Putamen (tissue), 1 donor: Measurements from ENCODE around the gene KRCC1.
A peak's percentile ranks its signal among the peaks of the same experiment; 100 is the strongest.
"Not testable (repeated sequence)": the region's sequence is repeated elsewhere in the genome, so short reads cannot be mapped to it uniquely, and the experiment has no call there.

ENCODE experiments used
- DNase-seq: peaks from one replicate; pipeline ENCODE4 v3.0.0-alpha.2; 2016; ENCODE audit warnings: low spot score

KRCC1 gene

DNA sequence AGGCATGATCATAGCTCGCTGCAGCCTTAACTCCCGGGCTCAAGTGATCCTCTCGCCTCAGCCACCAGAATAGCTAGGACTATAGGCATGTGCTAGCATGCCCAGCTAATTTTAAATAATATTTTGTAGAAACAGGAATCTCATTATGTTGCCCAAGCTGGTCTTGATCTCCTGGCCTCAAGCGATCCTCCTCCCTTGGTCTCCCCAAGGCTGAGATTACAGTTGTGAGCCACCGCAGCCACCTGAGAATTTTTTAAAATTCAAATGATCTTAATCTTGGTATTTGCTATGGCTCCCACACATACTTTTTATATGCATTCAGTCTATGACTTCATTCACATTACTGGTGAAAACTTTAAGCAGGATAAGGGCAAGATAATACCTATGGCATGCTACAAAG is 13.1 kb downstream of the KRCC1 start:
- no peak for DNase-seq

DNA sequence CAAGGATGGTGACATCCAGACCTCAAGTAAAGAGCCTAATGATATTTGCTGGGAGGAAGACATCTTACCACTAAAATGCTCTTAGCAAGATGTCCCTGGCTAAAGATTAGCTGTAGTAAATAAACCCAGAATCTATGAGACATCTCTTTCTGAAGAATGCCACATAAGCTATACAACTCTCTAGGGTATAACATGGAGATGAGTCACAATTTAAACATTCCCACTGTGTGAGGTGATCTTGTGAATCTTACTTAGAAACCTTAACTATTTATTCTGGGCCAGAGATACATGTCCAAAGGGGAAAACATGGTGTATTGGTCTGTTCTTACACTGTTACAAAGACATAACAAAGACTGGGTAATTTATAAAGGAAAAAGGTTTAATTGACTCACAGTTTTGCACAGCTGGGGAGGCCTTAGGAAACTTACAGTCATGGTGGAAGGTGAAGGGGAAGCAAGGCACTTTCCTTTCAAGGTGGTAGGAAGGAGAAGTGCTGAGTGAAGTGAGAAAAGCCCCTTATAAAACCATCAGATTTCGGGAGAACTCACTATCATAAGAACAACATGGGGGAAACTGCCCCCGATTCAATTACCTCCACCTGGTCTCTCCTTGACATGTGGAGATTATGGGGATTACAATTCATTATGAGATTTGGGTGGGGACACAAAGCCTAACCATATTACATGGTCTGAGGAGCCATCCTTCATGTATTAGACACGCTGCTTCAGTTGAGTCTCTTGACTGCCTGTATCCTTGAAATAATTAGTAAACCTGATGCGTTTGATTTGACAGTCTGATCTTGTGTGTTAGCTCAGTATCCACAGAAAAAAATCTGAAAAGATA is 17.1 kb downstream of the KRCC1 start:
- no peak for DNase-seq

DNA sequence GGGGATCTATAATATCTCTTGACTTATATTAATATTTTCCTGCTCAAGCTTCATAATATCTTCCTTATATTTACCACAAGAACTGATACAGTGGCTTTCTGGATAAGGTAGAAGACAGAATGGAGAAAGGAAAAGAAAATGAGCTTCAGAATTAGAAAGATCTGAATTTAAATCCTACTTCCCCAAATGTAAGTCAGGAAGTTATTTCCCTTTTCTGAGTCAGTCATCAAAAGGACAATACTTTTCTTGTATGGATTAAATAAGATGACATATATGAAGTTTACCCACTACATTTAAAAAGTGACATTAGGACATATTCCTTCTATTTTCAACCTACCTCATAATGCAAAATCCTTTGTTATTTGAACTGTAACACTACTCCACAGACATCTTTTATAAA is 19.0 kb downstream of the KRCC1 start:
- no peak for DNase-seq

DNA sequence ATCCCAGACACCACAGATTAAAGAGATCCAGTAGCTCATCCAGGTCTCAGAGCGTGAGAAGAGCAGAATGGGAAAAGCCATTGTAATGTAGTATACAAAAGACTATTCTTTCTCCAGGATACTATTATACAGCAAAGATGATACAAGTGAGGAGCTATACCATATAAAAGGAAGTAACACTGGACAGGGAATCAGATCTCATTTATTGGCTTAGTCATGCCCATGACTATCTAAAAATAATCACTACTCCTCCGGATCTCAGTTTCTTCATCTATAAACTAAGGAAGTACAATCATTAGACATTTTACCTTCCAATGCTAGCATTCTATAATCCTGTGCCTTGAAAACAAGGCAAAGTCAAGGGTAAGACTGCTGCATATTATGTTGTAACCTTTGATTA is 19.4 kb downstream of the KRCC1 start:
- DNase-seq: no peak

DNA sequence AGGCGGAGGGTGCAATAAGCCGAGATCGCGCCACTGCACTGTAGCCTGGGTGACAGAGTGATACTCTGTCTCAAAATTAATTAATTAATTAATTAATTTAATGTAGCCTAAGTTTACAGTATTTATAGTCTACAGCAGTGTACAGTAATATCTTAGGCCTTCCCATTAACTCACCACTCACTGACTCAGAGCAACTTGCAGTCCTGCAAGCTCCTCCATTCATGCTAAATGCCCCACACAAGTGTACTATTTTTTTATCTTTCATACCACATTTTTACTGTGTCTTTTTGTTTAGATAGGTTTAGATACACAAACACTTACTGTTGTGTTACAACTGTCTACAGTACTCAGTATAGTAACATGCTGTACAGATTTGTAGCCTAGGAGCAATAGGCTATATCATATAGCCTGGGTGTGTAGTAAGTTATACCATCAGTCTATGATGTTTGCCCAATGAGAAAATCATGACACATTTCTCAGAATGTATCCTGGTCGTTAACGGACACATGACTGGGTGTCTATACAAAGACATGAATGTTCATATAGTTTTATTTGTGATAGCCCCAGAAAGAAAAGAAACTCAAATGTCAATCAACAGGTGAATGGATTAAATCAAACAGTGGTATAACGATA is 23.4 kb downstream of the KRCC1 start:
- DNase-seq: no peak

DNA sequence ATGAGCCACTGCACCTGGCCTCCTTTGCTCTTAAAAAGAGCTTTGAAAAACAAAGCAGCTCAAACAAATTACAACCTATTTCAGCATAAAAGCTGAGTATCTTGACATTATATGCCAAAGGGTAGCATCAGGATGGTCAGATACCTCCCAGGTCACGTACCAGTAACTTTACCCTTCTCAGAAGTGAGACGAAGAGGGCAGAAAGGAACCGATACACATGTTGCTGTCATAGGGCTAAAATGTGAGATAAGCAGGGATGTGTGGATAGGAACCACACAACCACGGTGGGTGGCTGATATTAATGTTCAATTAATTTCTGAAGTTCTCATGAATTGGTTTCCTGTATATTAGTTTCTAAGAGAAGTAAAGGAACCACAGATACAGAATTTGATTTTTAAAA is 26.7 kb downstream of the KRCC1 start:
- DNase-seq: no peak

- DNase-seq: no peak
Measured at GRCh38 chr2:88027697-88028389, 27.7 kb downstream of the KRCC1 start.

DNA sequence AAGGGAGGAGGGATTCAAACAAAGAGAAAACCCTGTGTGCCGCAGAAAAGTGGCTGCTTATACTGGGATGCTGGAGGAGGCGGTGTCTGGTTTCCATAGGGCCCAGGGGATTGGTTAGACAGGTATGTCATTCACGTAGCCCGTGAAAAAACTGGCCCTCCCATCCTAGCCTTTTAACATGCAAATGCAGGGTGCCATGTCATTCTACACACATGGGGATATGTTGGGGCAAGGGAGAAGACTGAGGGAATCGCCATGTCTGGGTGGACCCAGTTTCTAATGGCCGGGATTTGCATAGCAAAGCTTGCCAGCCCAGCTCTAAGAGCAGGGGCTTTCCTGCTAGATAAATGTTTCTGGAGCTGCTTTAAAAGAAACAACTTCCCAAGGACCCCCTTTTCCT is 31.1 kb downstream of the KRCC1 start:
- DNase-seq: no peak

DNA sequence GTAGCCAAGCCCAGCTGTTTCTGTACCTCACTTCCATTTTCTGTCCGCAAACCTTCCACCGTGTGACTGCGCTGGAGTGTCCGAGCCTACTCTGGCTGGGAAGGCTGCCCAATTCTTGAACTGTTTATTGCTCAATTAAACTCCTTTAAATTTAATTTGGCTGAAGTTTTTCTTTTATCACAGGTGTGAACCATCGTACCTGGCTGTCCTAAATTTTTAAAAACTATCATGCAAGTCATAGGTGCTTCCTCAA is 33.0 kb downstream of the KRCC1 start:
- no peak for DNase-seq

- DNase-seq: no peak
Measured at GRCh38 chr2:88019985-88020384, 35.6 kb downstream of the KRCC1 start.

- no peak for DNase-seq
Measured at GRCh38 chr2:88018909-88019308, 36.7 kb downstream of the KRCC1 start.

DNA sequence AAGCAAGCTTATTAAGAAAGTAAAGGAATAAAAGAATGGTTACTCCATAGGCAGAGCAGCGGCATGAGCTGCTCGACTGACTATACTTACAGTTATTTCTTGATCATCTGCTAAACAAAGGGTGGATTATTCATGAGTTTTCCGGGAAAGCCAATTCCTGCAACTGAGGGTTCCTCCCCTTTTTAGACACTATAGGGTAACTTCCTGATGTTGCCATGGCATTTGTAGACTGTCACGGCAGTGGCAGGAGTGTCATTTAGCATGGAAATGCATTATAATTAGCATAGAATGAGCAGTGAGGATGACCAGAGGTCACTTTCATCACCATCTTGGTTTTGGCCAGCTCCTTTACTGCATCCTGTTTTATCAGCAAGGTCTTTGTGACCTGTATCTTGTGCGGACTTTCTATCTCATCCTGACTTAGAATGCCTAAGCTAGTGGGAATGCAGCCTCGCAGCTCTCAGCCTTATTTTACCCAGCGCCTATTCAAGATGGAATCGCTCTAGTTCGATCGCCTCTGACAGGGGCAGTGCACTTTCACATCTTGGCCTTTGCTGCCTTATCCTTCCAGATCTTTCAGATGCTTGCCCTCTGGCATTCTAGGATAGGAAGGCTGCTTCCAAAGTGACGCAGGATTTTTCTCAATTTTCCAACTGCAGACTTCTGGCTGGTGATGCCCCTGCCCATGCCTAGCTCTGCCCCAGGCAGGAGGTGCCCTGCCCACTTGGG is 37.3 kb downstream of the KRCC1 start:
- DNase-seq: not testable (repeated sequence)

GRCh38 chr2:88017780-88018038 is 37.9 kb downstream of the KRCC1 start:
- DNase-seq: not testable (repeated sequence)

GRCh38 chr2:88016960-88017779 is 38.4 kb downstream of the KRCC1 start:
- no peak for DNase-seq

GRCh38 chr2:88016086-88016959 is 39.3 kb downstream of the KRCC1 start, which contains the start of gene RNU2-63P:
Gene RNU2-63P, minus strand, starts transcription at chr2:88016547.
- peak; percentile 82 for DNase-seq

DNA sequence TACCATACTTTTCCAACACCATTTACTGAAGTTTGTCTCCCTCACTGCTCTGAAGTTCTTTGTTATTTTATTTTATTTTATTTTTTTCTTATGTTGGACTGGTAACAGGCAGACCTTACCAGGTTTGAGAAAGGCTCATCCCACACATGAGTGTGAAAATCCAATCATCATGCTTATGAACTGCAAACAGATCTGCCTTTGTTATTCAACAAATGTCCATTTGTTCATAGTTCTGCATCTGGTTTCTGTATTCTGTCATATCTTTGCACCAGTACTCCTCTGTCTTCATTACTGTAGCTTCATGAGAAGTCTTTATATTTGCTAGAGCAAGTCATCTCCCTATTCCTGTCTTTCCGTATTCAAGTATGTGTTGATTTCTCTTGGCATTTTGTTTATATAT is 44.6 kb downstream of the KRCC1 start:
- DNase-seq: peak; percentile 84

- no peak for DNase-seq
Measured at GRCh38 chr2:88010136-88010535, 45.4 kb downstream of the KRCC1 start.

DNA sequence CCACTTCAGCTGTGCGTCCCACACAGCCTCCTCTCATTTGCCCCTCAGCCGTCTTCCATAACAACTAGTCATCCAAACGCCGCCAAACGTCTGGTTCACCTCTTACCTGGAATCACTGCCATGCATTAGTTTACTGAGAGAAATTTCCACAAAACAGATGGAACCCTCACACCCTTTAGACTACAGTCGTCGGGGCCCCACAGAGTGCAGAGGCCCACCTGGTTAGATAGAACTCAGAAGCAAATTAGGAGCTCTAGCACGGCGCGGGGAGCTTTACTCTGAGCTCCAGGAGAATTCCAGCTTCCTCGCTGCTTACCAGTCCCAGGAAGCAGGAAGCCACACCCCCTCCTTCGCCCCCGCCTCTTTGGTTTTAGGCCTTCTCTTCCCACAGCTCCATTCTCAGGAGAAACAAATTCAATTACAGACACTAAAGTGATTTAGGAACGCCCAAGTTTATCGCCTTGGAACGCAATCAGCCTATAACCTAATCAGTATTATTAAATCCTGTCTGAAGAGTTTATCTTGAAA is 48.6 kb downstream of the KRCC1 start:
- no peak for DNase-seq

- DNase-seq: no peak
Measured at GRCh38 chr2:88005776-88006175, 49.8 kb downstream of the KRCC1 start.

DNA sequence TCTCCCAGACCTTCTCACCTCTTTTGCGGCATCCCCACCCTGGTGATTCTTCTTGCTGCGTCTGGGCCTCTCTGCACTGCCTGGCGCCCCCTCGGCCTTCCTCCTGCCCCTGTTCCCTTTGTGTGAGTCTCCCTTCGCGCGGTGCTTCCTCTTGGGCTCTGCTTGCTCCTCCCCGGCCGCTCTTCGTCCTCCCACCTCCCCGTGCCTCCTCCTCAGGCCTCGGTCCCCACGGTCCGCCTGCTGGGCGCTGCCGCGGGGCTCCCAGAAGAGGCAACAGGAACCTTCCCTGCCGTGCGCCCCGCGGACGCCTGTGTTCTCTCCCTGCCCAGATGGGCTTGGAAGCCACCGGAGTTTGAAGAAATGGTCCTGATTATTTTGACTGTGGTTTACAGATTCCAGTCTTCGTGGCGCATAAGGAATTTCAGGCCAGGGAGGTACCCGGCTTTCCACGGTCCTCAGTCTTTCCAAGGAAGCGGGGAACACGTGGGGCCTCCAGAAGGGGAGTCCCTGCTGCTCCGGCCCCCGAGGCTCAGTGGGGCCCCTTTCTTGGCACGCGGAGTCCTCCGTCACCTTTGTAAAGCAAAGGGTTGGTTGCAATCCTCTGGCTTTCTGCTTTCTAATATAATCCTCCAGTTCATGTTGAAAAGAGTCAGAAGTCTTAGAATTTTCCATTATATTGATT is 52.4 kb downstream of the KRCC1 start:
- DNase-seq: no peak
